AG08395 (cell line): ENCODE data around the gene GLIPR2.
"Not testable (repeated sequence)": the region's sequence is repeated elsewhere in the genome, so short reads cannot be mapped to it uniquely, and the experiment has no call there.

Experiments
- DNase-seq: peaks from one replicate; pipeline ENCODE4 v3.0.0; 2012; ENCODE audit warnings: mixed read lengths, low spot score

The GLIPR2 gene

GRCh38 chr9:36144309-36145232 is 8.0 kb downstream of the GLIPR2 start:
- DNase-seq: no peak

DNA sequence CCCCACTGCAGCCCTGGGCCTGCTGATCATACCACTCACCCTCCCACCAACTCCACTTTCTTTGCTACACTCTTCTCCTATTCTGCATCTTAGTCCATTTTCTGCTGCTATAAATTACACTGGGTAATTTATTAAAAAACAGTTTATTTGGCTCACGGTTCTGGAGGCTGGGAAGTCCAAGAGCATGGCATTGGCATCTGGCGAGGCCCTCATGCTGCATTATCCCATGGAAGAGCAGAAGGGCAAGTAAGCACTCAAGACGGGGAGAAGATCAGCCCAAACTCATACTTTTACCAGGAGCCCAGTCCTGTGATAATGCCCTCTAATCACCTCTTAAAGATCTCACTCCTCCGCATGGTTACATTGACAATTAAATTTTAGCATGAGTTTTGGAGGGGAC is 9.4 kb downstream of the GLIPR2 start:
- no peak for DNase-seq

DNA sequence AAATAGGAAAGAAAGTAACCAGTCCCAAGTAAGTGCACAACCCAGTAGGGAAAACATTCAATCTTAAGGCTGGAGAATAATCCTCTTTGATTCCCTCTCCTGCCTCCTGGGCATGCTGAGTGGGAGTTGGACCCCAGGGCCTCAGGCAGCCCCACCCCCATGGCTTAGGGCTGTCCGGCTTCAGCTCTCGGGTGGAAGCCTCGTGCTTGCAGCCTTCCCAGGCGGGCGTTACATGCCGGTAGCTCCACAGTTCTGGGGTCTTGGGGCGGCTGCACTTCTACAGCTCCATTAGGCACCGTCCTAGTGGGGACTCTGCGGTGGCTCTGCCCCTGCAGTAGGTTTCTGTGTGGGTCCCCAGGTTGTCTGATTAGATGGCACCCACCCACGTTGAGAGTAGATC is 10.1 kb downstream of the GLIPR2 start:
- no peak for DNase-seq

DNA sequence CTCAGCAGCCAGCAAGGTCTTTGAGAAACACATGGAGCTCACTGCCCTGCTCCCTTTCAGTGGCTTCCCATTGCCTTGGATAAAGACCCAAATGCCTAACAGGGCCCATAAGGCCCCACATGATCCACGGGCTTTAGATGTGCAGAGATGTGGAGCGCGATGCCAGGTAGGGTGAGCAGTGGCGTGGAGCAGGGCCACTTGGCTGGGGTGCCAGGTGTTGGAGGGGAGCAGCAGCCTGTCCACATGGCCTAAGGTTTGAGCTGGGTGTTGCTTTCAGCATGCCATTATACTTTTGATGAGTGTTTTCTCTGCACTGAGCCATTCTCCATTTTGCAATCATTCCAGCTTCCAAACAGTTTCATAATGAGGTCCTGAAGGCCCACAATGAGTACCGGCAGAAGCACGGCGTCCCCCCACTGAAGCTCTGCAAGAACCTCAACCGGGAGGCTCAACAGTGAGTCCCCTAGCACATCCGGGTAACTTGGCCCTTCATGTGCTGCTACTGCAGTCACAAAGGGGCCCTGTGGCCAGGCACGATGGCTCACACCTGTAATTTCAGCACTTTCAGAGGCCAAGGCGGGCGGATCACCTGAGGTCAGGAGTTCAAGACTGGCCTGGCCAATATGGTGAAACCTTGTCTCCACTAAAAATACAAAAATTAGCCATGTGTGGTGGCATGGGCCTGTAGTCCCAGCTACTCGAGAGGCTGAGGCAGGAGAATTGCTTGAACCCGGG is 11.1 kb downstream of the GLIPR2 start:
- no peak for DNase-seq

- DNase-seq: peak; percentile 97
These were observed 11.9 kb downstream of the GLIPR2 start for GRCh38 chr9:36148311-36149051.

- DNase-seq: peak; percentile 74
These were observed 12.7 kb downstream of the GLIPR2 start for GRCh38 chr9:36149197-36149596.

DNA sequence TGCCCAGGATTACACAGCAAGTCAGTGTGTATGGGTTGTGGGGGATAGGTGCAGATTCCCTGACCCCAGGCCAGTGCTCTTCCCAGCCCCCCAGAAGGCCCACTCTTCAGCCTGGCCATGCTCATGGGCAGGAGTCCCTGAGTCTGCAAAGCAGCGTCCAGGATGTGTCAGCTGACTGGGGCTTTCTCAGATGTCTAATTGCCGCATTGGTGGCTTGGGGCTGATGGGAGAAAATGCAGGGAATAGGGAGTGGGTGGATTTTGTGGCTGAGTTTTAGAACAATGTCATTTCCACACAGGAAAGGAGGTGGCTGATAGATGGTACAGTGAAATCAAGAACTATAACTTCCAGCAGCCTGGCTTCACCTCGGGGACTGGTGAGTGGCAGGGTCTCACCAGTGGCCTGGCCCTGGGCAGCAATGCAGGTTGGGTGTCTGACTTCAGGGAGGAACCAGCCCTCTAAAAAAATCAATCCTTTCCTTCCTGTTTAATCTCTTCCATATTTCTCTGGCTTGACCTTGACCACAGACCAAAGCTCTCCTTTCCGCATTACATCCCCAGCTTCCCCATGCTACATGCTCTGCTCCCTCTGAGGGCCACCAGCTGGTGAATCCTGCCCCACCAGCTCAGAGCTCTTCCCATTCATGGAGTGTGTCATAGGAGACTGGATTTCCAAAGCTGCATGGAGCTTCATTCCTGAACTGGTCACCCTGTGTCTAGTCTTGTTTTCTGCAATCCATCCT is 14.2 kb downstream of the GLIPR2 start:
- DNase-seq: no peak

DNA sequence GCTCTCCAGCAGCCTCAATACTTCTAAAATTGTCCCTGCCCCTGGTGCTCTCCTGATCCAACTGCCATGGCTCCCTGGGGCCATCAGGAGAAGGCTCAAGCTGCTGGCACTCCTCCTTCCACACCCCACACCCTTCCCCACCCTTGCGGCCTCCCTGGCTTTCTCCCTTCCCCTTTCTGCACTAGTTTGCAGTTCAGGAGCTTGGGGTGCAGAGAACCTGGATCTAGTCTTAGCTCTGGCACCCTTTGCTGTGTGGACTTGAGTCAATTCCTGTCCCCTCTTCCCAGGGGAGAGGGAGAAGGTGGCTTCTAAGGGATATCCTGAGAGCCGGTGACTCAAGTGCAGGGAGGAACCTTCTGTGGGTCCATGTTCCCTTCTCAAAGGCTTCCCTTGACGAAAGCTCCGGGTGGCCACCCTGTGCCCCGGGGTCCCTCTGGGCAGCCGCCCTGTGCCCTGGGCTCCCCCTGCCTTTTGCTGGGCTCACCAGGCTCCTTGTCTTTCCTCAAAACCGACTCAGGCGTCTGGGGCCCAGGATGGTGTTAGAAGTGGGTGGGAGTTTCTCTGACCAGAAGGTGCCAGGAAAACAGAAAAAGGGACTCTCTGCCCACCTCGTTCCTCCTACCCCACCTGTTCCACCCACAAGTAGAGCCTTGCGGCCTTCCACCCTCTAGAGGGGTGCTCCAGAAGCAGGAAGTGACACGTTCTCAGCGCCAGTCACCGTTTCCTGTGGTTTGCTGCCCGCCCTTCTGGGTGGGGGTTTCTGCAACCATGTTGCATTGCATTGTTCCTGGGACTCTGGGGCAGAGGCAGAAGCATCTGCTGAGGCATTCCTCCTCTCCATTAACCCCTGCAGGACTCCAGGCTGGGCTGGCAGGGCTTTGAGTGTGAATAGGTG is 15.0 kb downstream of the GLIPR2 start:
- DNase-seq: no peak

- no peak for DNase-seq
These were observed 16.4 kb downstream of the GLIPR2 start for GRCh38 chr9:36152741-36153438.

GRCh38 chr9:36153746-36154145 is 17.2 kb downstream of the GLIPR2 start:
- DNase-seq: no peak

DNA sequence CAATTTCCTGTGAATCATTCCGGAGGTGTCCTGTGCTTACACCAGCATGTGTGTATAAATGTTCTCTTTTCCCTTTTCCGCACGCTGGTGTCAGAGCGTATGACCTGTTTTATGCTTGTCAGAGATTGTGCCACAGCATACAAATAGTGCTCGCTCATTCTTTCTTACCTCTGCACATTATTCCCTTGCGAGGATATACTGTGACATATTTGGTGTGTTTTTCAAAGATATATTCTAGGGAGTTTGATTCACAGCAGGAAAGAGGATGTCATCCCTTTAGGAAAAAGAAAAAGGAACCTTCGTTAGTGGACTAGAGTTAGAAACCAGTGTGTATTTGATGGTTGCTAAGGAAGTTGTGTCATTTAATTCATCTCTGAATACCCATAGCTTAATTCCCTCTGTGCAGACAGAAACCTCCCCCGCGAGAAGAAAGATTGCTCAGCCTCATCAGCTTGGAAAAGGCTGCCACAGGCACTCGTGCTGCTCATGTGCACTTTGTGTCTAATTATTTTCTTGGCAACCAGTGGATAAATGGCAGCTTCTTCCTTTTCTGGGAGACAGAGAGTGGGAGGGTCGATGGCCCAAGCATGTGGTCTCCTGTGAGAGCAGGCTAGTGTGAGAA is 17.9 kb downstream of the GLIPR2 start:
- peak; percentile 51 for DNase-seq

DNA sequence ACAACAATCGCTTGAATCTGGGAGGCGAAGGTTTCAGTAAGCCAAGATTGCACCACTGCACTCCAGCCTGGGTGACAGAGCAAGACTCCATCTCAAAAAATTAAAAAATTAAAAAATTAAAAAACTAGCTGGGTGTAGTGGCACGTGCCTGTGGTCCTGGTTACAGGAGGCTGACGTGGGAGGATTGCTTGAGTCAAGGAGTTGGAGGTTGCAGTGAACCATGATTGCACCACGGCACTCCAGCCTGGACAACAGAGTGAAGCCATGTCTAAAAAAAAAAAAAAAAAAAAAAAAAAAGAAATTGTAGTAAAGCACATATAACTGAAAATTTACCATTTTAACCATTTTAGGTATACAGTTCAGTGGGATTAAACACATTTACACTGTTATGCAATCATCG is 19.6 kb downstream of the GLIPR2 start:
- DNase-seq: no peak

- no peak for DNase-seq
These were observed 21.6 kb downstream of the GLIPR2 start for GRCh38 chr9:36158122-36158521.

DNA sequence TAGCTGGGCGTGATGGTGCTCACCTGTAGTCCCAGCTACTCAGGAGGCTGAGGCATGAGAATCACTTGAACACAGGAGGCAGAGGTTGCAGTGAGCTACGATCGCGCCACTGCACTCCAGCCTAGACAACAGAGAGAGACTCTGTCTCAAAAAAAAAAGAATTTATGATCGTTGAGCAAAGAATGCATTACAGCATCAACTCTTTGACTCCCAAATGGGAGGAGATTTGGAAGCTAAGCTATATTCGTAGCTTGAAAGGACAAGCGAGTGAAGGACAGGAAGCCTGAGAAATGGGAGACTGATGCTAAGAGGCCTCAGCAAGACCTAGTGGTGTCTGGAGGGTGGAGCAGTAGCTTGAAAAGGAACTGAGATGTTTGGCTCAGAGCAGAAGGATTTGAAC is 22.4 kb downstream of the GLIPR2 start:
- DNase-seq: no peak

DNA sequence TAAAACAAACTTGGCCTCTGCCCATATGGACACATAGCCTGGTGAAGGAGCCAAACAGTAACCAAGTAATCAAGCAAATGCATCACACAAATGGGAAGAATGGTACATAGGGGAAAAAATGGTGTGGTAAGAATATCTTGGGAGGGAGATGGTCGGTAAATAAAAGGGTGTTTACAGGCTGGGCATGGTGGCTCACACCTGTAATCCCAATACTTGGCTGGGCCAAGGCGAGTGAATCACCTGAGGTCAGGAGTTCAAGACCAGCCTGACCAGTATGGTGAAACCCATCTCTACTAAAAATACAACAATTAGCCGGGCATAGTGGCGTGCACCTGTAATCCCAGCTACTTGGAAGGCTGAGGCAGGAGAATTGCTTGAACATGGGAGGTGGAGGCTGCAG is 23.0 kb downstream of the GLIPR2 start:
- not testable (repeated sequence) for DNase-seq

DNA sequence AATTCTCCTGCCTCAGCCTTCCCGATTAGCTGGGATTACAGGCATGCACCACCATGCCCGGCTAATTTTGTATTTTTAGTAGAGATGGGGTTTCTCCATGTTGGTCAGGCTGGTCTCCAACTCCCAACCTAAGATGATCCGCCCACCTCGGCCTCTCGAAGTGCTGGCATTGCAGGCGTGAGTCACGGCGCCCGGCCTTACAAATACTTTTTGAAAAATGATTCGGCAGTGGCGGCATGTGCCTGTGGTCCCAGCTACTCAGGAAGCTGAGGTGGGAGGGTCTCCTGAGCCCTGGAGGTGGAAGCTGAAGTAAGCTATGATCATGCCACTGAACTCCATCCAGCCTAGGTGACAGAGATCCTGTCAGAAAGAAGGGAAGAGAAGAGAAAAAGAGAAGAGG is 23.6 kb downstream of the GLIPR2 start:
- not testable (repeated sequence) for DNase-seq

- DNase-seq: peak; percentile 55
These were observed 24.7 kb downstream of the GLIPR2 start for GRCh38 chr9:36161187-36161586.

DNA sequence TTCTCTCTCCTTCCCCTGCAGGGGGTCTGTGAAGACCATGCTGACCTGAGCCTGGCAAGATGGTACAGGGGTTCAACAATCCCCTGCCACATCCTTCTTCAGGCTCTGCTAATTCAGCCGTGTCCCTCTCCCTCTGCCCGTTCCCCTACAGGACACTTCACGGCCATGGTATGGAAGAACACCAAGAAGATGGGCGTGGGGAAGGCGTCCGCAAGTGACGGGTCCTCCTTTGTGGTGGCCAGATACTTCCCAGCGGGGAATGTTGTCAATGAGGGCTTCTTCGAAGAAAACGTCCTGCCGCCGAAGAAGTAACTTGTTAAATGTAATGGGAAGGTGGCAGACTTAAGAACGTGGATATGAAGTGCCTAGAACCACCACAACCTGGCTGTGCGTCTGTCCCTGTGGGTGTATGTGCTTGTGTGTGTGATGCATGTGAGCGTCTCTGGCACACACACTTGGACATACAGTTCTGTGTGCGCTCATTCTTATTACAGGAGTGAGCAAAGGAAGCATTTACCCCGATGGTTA is 25.7 kb downstream of the GLIPR2 start:
- DNase-seq: no peak

DNA sequence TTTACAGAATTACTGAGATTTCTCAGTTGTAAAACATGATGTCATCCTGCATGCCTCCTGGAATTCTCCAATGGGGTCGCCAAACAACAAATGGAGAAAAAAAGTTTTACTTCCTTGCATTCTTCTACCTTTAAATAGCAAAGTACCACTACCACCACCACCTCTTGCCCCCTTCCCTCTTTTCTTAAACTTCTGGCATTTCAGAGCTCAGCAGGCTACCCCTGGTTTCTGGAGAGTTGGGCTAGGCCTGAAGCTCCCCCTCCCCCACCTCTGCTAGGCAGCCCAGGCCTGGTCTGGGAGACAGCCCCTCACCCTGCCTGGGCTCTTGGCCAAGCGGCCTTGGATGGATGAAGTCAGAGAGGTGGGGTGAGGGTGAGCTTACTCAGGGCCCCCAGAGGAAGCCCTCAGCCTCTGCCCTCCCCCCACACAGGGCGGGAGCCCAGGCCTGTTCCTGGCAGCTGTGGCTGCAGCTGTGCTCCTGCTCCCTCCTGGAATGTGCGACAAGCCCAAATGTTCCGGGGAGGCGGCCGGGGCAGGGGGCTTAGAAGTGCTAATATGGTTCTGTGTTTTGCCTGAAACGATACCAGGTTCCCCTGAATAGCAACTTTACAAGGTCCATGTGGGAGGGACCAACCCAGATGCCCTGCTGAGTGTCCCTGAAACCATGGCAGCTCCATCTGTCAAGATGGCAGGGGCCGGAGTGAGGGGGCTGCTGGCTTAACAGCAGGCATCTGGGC is 26.7 kb downstream of the GLIPR2 start:
- peak; percentile 10 for DNase-seq
